H4 (cell line): ENCODE measurements around the gene COL26A1. TPM values are rescaled to one million over a fixed set of nuclear protein-coding genes. Genes with fewer than 3 reads are reported as not detected.
A peak's percentile ranks its signal among the peaks of the same experiment; 100 is the strongest.
"Not testable (repeated sequence)": the region's sequence is repeated elsewhere in the genome, so short reads cannot be mapped to it uniquely, and the experiment has no call there.

Source experiments
- DNase-seq: peaks from one replicate; pipeline ENCODE4 v3.0.0-alpha.2; 2015; ENCODE audit warnings: low spot score
- total RNA-seq: library from RNA; depleted of rRNA; stranded (reverse); fragments of >200 nt; shearing (Covaris generic); gene quantifications from 2 replicates; pipeline ENCODE4 v1.2.3, GENCODE V29; 2014

Gene COL26A1
- total RNA-seq, 1 experiment from 2014 or later = not detected

DNA sequence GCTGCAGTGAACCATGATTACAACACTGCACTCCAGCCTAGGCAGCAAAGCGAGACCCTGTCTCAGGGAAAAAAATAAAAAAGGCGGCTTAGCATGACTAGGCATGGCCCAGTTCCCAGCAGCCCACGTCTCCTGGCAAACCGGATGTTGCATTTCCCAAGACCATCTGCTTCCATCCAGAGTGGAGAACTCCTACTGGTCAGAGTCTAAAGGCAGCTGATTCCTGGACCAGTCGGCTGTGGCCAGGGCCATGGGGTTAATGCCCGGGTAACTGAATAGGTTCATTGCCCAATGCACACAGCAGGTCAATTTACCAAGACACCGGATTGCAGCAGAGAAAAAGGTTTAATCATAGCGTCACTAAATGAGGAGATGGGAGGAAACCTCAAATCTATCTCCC is 133.3 kb downstream of the COL26A1 start:
- no peak for DNase-seq

GRCh38 chr7:101501351-101501750 is 138.7 kb downstream of the COL26A1 start:
- DNase-seq = no peak

GRCh38 chr7:101502466-101503098 is 139.9 kb downstream of the COL26A1 start:
- DNase-seq = no peak

DNA sequence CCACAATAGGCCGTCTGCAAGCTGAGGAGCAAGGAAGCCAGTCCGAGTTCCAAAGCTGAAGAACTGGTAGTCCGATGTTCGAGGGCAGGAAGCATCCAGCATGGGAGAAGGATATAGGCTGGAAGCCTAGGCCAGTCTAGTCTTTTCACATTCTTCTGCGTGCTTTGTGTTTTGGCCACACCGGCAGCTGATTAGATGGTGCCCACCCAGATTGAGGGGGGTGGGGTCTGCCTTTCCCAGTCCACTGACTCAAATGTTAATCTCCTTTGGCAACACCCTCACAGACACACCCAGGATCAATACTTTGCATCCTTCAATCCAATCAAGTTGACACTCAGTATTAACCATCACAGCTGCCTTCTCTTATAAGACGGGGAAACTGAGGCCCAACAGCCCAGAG is 142.8 kb downstream of the COL26A1 start:
- not testable (repeated sequence) for DNase-seq

DNA sequence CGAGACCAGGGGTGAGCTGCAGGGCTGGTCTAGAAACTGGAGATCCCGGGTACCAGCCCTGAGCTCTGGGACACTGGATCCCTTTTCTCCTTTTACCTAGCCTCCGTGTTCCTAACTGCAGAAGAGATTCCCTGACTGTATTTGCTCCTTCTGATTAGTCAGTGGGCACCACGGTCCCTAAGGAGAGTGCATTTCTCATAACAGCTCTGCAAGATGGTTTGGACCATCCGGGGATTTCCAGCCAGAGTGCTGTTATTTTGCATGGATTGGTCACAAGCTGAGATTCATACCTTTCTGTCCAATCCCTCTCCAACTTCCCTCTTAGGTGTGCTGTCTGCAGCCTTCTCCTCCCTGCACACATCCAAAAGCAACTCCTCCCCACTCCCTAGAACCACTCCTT is 143.9 kb downstream of the COL26A1 start:
- DNase-seq = no peak

DNA sequence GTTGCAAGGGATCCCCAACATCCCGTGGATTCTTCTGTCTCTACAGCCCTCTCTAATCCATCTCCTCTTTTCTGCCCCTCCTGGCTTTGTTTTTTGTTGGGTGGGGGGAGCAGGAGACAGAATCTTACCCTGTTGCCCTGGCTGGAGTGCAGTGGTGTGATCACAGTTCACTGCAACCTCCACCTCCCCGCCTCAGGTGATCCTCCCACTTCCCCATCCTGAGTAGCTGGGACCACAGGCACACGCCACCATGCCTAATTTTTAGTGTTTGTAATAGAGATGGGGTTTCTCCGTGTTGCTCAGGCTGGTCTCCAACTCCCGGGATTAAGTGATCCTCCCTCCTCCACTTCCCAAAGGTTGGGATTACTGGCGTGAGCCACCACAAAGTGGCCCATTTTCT is 144.7 kb downstream of the COL26A1 start:
- no peak for DNase-seq

DNA sequence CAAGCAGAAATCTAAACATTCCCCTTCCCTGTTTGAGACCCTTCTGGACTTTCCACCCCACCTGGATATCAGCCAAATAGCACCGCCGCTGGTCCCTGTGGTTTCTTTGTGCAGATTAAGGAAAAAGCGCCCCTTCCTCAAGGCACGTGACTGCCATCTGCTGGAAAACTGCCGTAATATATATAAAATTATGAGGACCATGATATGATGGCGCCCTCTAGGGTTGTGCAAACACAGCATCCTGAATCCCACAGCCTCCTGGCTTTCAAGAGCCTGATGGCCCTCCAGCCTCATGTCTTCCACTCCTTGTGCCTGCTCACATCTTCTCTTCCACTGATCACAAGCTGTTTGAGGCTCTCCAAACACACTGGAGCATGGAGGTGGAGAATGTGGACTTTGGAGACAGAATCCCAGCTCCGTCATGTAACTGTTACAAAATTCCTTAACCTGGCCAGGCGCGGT is 145.1 kb downstream of the COL26A1 start:
- DNase-seq = peak; percentile 76

- no peak for DNase-seq
Observed at GRCh38 chr7:101510297-101510696, 147.6 kb downstream of the COL26A1 start.

GRCh38 chr7:101511965-101512364 is 149.3 kb downstream of the COL26A1 start:
- no peak for DNase-seq

DNA sequence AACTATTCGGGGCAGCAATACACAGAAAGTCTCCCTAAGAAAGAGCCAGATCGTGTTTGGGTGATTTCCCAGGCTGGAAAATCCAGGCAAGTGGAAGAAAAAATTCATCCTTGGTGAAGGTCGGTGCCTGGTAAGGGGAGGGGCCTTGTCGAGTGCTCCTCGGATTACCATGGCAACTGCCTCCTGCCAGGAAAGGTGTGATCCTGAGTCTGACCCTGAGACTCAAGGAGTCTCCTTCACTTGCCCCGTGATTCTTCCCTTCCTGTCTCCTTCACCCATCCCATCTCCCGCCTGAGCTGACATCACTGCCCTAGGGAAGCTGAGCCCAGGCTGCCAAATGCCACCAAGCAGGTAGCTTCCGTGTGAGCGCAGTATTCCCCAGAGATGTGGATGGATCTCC is 154.2 kb downstream of the COL26A1 start:
- DNase-seq = no peak

GRCh38 chr7:101517304-101517703 is 154.6 kb downstream of the COL26A1 start:
- no peak for DNase-seq

- DNase-seq = no peak
Observed at GRCh38 chr7:101518336-101518735, 155.7 kb downstream of the COL26A1 start.

- no peak for DNase-seq
Observed at GRCh38 chr7:101519324-101520023, 156.8 kb downstream of the COL26A1 start.

DNA sequence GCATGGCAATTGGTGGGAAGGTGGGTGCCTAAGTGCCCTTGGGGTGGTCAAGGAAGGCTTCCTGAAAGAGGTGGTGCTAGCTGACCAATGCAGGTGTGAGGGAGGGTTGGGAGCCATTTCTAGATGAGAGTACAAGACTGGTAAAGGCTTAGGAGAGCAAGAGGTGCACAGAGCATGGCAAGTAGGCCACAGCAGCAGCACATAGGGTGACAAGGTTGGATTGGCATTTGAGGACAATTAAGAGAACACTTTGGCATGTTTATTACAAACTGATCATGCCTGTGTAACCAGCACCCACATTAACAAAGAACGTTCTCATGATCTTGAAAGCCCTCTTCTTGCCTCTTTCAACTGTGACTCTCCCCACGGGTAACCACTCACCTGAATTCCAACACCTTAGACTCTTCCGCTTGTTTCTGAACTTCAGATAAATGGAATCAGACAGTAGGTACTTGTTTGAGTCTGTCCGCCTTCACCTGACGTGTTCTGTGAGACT is 158.8 kb downstream of the COL26A1 start:
- no peak for DNase-seq

GRCh38 chr7:101522021-101522420 is 159.3 kb downstream of the COL26A1 start:
- no peak for DNase-seq

GRCh38 chr7:101527844-101528667 is 165.4 kb downstream of the COL26A1 start:
- DNase-seq = no peak

DNA sequence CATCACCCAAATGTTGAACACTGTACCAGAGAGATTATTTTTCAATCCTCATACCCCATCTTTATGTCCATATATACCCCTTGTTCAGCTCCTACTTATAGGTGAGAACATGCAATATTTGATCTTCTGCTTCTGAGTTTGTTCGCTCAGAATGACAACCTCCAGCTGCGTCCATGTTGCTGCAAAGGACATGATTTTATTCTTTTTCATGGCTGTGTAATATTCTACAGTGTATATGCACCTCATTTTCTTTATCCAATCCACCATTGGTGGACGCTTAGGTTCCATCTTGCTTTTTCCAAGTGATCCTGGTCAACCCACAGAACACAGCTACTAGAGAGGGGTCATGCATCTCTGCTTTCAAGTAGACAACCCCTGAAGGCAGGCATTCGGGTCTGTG is 166.9 kb downstream of the COL26A1 start:
- DNase-seq = no peak

- no peak for DNase-seq
Observed at GRCh38 chr7:101531726-101532357, 169.2 kb downstream of the COL26A1 start.

GRCh38 chr7:101532400-101533102 is 169.9 kb downstream of the COL26A1 start:
- DNase-seq = no peak

- DNase-seq = no peak
Observed at GRCh38 chr7:101533103-101533465, 170.4 kb downstream of the COL26A1 start.

DNA sequence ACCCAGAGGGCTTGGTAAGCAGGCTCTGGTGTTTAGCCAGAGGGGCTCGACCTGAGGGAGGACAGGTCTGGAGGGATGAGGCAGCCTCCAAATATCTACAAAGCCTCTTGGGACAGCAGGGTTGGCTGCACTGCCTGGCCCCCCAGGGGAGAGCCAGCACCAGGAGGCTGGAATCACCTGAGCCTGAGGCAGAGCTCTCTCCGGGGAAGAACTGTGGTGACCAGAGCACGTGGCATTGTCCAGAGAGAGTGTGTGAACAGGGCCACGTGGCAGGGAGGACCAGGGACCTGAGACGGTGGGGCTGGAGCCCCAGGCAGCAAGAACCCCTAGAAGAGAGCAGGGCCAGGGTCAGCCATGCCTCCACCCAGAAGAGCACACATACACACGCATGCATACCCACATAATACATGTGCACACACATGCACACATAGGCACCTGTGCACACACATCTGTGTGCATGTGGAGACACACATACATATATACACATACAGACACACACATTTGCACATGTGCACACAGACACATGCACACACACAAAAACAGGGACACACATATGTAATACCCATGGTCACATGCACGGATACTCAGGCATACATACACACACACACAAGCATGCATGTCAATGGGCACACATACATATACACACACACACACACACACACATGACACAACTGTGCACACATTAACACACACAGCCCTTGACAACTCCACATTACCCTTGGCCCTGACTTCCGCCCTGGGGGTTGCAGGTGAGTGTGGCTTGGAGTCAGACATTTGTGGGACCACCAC is 171.5 kb downstream of the COL26A1 start:
- no peak for DNase-seq
